CD4-positive, alpha-beta T cell (primary cell): ENCODE results near the gene WDR72. TPM values are rescaled to one million over a fixed set of nuclear protein-coding genes. Genes with fewer than 3 reads are reported as not detected.

Source experiments
- ATAC-seq: fragments of 200-7000 bp; cut with Tn5 transposase; one replicate; pipeline ENCODE4 v1.10.0; 2022; ENCODE audit warnings: mild to moderate bottlenecking; ENCODE audit not compliant: poor library complexity
- CTCF ChIA-PET: fragments of 350-600 bp; sonication (Branson Sonifier 250); formaldehyde crosslinking; loops from one replicate; lab custom pipeline; 2021; ENCODE audit warnings: antibody characterized with exemption, inconsistent platforms; lab: Charles Lee
- POLR2A ChIA-PET: fragments of 350-600 bp; sonication (Branson Sonifier 250); formaldehyde crosslinking; loops from one replicate; lab custom pipeline; 2021; ENCODE audit warnings: antibody characterized with exemption, inconsistent platforms; lab: Charles Lee
- DNase-seq, 14 experiments: peaks; one replicate each; pipeline ENCODE4 v3.0.0-alpha.2; 2013 to 2020; ENCODE audit warnings: mixed read lengths in 2 of 14
- H3K27ac ChIP-seq, 2 donors: one replicate each; pipeline versions ENCODE4 v1.5.1 to v1.7.0; 2013; ENCODE audit warnings: low read length in 2 of 2, low read depth in 1 of 2, mild to moderate bottlenecking in 1 of 2
- H3K27me3 ChIP-seq, 2 experiments: 1 replicate in 1 of 2; 2 replicates in 1 of 2; pipeline versions ENCODE4 v1.6.1 to v1.7.0; 2013; ENCODE audit warnings: low read length in 2 of 2, control low read depth in 1 of 2, mild to moderate bottlenecking in 1 of 2, moderate library complexity in 1 of 2; ENCODE audit not compliant: insufficient read depth in 2 of 2, control insufficient read depth in 1 of 2
- H3K36me3 ChIP-seq: one replicate; pipeline ENCODE4 v1.6.1; 2013; ENCODE audit warnings: low read length, control low read depth; ENCODE audit not compliant: insufficient read depth
- H3K4me1 ChIP-seq: one replicate; pipeline ENCODE4 v1.6.1; 2013; ENCODE audit warnings: low read length, control low read depth; ENCODE audit not compliant: insufficient read depth
- H3K4me3 ChIP-seq: one replicate; pipeline ENCODE4 v1.5.1; 2013; ENCODE audit warnings: mild to moderate bottlenecking, low read length, moderate library complexity
- H3K9me3 ChIP-seq, 2 experiments: 1 replicate in 1 of 2; 2 replicates in 1 of 2; pipeline versions ENCODE4 v1.6.1 to v1.7.0; 2013; ENCODE audit warnings: low read length in 2 of 2, mild to moderate bottlenecking in 2 of 2, control low read depth in 1 of 2, moderate library complexity in 1 of 2; ENCODE audit not compliant: control insufficient read depth in 1 of 2, insufficient read depth in 1 of 2
- H3K27ac Mint-ChIP-seq: one replicate; pipeline ENCODE4 v1.8.0; 2020; ENCODE audit warnings: mixed read lengths
- H3K27me3 Mint-ChIP-seq: one replicate; pipeline ENCODE4 v1.8.0; 2021; ENCODE audit warnings: mixed read lengths
- H3K36me3 Mint-ChIP-seq: one replicate; pipeline ENCODE4 v1.8.0; 2021; ENCODE audit warnings: low read depth, mixed read lengths
- H3K4me1 Mint-ChIP-seq: one replicate; pipeline ENCODE4 v1.8.0; 2021; ENCODE audit warnings: low read depth, mixed read lengths
- H3K4me3 Mint-ChIP-seq: one replicate; pipeline ENCODE4 v1.8.0; 2020; ENCODE audit warnings: mild to moderate bottlenecking, mixed read lengths
- H3K9me3 Mint-ChIP-seq: one replicate; pipeline ENCODE4 v1.8.0; 2020; ENCODE audit warnings: mixed read lengths
- intact Hi-C, 2 experiments: fragments of 100-400 bp; cut with DNase I in 1 of 2; cut with micrococcal nuclease in 1 of 2; formaldehyde crosslinking; loops; one replicate each; pipeline versions ENCODE4 v1.15.1 to v1.9.0; 2023 to 2025; cut with DNase I, micrococcal nuclease
- total RNA-seq, 174 experiments: library from RNA in 2 of 174; stranded (reverse) in 2 of 174; gene quantifications; one replicate each; pipeline ENCODE4 v1.2.3 and lab custom pipeline; 2021 to 2026
- TF ChIP-seq, protein P1 (sequence below): fragments of 200-600 bp; IDR thresholded peaks from one replicate; pipeline ENCODE4 v1.8.0; 2022; ENCODE audit warnings: antibody characterized with exemption, mild to moderate bottlenecking

Gene WDR72
- total RNA-seq, 2 experiments from 2014 or later, result not detected

DNA sequence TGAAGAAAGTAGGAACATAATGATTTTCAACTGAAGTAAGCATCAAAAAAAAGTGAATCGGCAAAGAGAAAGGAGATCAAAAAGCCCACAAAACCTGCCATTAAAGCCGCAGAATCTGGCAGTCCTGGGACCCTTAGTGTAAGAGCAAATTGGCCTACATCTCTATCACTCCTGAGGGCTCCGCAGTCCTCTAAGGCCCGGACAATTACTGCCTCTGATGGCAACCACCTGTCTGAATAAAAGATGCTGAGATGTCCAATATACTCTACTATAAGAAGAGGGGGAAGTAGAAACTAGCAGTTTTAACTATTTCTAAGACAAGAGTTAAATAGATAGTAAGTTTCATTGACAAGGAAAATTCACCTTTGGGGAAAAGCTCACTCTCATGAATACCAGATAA, 20.3 kb downstream of the WDR72 start:
- Histone ChIP-seq H3K4me3 (no peak overlapping the region), H3K9me3 (no peaks in the 10 kb centered on the region), H3K27me3 (no peaks in the 10 kb centered on the region), H3K36me3 (no peaks in the 10 kb centered on the region), H3K4me1 (no peaks in the 10 kb centered on the region), H3K27ac (no peak overlapping the region)
- Mint-ChIP-seq H3K4me1 (no peaks in the 10 kb centered on the region), H3K9me3 (no peaks in the 10 kb centered on the region), H3K27ac (no peak overlapping the region), H3K4me3 (no peak overlapping the region), H3K27me3 (no peaks in the 10 kb centered on the region), H3K36me3 (no peaks in the 10 kb centered on the region)
- TF ChIP-seq, protein P1, sequence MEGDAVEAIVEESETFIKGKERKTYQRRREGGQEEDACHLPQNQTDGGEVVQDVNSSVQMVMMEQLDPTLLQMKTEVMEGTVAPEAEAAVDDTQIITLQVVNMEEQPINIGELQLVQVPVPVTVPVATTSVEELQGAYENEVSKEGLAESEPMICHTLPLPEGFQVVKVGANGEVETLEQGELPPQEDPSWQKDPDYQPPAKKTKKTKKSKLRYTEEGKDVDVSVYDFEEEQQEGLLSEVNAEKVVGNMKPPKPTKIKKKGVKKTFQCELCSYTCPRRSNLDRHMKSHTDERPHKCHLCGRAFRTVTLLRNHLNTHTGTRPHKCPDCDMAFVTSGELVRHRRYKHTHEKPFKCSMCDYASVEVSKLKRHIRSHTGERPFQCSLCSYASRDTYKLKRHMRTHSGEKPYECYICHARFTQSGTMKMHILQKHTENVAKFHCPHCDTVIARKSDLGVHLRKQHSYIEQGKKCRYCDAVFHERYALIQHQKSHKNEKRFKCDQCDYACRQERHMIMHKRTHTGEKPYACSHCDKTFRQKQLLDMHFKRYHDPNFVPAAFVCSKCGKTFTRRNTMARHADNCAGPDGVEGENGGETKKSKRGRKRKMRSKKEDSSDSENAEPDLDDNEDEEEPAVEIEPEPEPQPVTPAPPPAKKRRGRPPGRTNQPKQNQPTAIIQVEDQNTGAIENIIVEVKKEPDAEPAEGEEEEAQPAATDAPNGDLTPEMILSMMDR, result no peak
- CTCF ChIA-PET, result no interaction called here
- POLR2A ChIA-PET, result no interaction called here
- no peak for ATAC-seq
- DNase-seq, result no peak
- intact Hi-C loops, result no loop called here

DNA sequence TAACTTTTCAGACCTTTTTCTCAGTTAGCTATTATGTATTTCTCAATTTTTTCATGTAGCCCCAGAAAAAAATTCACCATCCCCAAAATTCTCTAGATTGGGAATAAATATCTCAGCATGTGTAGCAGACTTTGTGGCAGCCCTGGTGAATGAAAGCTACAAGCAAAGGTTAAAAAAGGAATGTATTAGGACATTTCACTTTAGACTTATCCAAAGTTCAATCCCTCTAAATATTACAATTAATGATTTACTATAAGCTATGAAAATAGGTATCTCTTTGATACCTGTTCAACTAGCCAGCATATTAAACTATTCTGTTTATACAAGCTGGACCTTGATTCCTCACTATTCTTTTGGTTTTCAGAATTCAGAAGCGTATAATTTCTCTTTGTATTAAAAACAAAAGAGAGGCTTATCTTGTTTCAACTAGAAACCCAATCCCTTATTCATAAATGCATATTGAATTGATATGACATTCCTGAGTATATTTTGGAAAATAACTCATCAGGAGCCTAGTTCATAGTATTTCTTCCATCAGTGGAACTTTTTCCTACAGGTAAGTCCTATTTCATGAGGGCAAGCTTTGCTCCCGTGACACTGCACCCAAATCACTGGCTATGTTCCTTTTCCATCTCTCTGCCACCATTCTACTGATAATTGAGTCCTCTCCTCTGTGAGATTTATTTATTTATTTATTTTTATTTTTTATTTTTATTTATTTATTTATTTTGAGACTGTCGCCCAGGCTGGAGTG, 38.0 kb downstream of the WDR72 start:
- ChIA-PET CTCF (no interaction called here), POLR2A (no interaction called here)
- H3K4me3 Mint-ChIP-seq, result no peak overlapping the region
- no peaks in the 10 kb centered on the region for H3K4me1 ChIP-seq
- ATAC-seq (no peak), DNase-seq (no peak)
- TF ChIP-seq, protein P1, result no peak
- H3K27ac ChIP-seq, result no peak overlapping the region
- no peak overlapping the region for H3K4me3 ChIP-seq
- H3K36me3 Mint-ChIP-seq, result no peaks in the 10 kb centered on the region
- H3K4me1 Mint-ChIP-seq, result no peaks in the 10 kb centered on the region
- no peak overlapping the region for H3K27ac Mint-ChIP-seq
- no peaks in the 10 kb centered on the region for H3K27me3 ChIP-seq
- intact Hi-C loops, result no loop called here
- peaks cover 5% of the 10 kb centered on the region for H3K27me3 Mint-ChIP-seq
- no peaks in the 10 kb centered on the region for H3K9me3 Mint-ChIP-seq
- no peaks in the 10 kb centered on the region for H3K36me3 ChIP-seq
- H3K9me3 ChIP-seq, result no peaks in the 10 kb centered on the region

DNA sequence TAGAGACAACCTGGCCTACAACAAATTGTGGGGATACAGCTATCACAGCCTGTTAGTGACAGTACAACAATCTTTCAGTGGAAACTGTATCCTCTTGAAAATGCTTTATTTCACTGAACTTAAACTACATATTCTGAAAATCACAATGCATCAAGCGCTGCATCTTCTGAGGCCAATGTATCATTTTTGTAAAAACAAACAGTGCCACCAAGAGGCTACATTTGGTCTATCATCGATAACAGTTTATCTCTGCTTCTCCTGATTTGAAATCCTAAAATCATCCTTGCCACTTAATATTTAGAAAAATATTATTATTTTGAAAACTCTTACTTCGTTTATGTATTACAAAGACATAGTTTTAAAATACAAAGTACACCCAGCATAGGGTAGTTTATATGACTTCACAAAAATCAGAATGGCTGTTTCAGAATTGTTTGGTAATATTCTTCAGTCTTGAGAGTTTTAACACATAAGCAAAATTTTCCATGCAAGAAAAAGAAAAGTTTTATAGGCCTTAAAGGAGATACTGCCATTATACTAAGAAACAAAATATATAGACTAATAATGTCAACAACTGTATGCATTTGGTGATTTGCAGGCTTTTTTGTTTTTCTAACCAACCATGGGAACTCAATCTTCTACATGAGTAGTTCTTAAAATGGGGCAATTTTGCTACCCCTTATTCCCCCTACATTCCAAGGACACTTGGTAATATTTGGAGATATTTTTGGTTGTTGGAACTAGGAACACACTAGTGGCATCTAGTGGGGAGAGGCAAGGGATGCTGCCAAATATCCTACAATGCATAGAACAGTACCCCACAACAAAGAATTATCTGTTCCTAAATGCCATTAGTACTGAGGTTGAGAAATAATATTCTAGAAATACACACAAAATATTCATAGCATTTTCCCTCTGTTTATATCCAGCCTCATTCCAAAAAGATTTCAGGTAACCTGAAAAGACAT, 42.3 kb downstream of the WDR72 start:
- intact Hi-C loops, result no loop called here
- H3K27me3 ChIP-seq, result no peaks in the 10 kb centered on the region
- Mint-ChIP-seq H3K4me3 (no peak overlapping the region), H3K27ac (no peak overlapping the region), H3K4me1 (no peaks in the 10 kb centered on the region), H3K27me3 (no peaks in the 10 kb centered on the region), H3K36me3 (no peaks in the 10 kb centered on the region), H3K9me3 (no peaks in the 10 kb centered on the region)
- TF ChIP-seq, protein P1, result no peak
- no peak overlapping the region for H3K27ac ChIP-seq
- ATAC-seq (no peak), DNase-seq (no peak)
- no peaks in the 10 kb centered on the region for H3K4me1 ChIP-seq
- CTCF ChIA-PET, result no interaction called here
- no peaks in the 10 kb centered on the region for H3K36me3 ChIP-seq
- H3K9me3 ChIP-seq, result no peaks in the 10 kb centered on the region
- H3K4me3 ChIP-seq, result no peak overlapping the region
- POLR2A ChIA-PET, result interaction anchor here (0.7 kb wide), 1 partner anchor 911 kb away, joined by 3 read pairs; no protein-coding TSS in a partner anchor
